ENCODE measurements around the gene CREBBP. TPM values are rescaled to one million over a fixed set of nuclear protein-coding genes. Genes with fewer than 3 reads are reported as not detected.

Gene CREBBP
- total RNA-seq, 1 donor from 2014 or later: 53.0 TPM

GRCh38 chr16:3874242-3874641 is 6.3 kb downstream of the CREBBP start:
- Histone ChIP-seq H2AFZ (ENCODE audit: low read depth, low read length) (no peak overlapping the region), H3K27me3 (ENCODE audit: insufficient read depth, low read length) (no peaks in the 10 kb centered on the region), H3K27ac (ENCODE audit: low read depth, low read length) (no peak overlapping the region), H3K4me1 (ENCODE audit: insufficient read depth, low read length) (peaks cover 45% of the 10 kb centered on the region), H3K4me3 (ENCODE audit: insufficient read depth, low read depth, low read length) (no peak overlapping the region), H3K79me2 (ENCODE audit: insufficient read depth, low read length) (peaks cover 98% of the 10 kb centered on the region), H4K20me1 (ENCODE audit: insufficient read depth, low read length) (peaks cover 100% of the 10 kb centered on the region), H3K9me3 (ENCODE audit: insufficient read depth, low read depth, low read length) (no peaks in the 10 kb centered on the region), H3K4me2 (ENCODE audit: low read length) (no peak overlapping the region), H3K36me3 (ENCODE audit: insufficient read depth, low read length) (no peaks in the 10 kb centered on the region), H3K9ac (ENCODE audit: low read length) (no peak overlapping the region)
- DNase-seq (ENCODE audit: low read depth) (no peak), FAIRE-seq (no peak)
- H3K9me3 Mint-ChIP-seq (ENCODE audit: unreplicated experiment): no peaks in the 10 kb centered on the region
- H3K27me3 Mint-ChIP-seq (ENCODE audit: low read depth, unreplicated experiment): no peaks in the 10 kb centered on the region
- no peak overlapping the region for H3K4me3 Mint-ChIP-seq (ENCODE audit: unreplicated experiment)
- no peak for TF ChIP-seq CTCF (IDR thresholded peaks at IDR 0.05; ENCODE audit: insufficient read depth, low read depth, low read length)
- no peak for TF ChIP-seq EZH2 (IDR thresholded peaks at IDR 0.05; ENCODE audit: insufficient read depth, low read length)
- H3K27ac Mint-ChIP-seq (ENCODE audit: unreplicated experiment): no peak overlapping the region
- peaks cover 3% of the 10 kb centered on the region for H3K36me3 Mint-ChIP-seq (ENCODE audit: low read depth, unreplicated experiment)
- H3K4me1 Mint-ChIP-seq (ENCODE audit: low read depth, unreplicated experiment): peaks cover 66% of the 10 kb centered on the region

GRCh38 chr16:3873482-3874173 is 6.9 kb downstream of the CREBBP start:
- Histone ChIP-seq H3K4me3 (ENCODE audit: insufficient read depth, low read depth, low read length) (no peak overlapping the region), H3K9me3 (ENCODE audit: insufficient read depth, low read depth, low read length) (no peaks in the 10 kb centered on the region), H3K36me3 (ENCODE audit: insufficient read depth, low read length) (no peaks in the 10 kb centered on the region), H3K4me1 (ENCODE audit: insufficient read depth, low read length) (peaks cover 45% of the 10 kb centered on the region), H3K9ac (ENCODE audit: low read length) (no peak overlapping the region), H3K27me3 (ENCODE audit: insufficient read depth, low read length) (no peaks in the 10 kb centered on the region), H2AFZ (ENCODE audit: low read depth, low read length) (no peak overlapping the region), H3K79me2 (ENCODE audit: insufficient read depth, low read length) (peaks cover 98% of the 10 kb centered on the region), H4K20me1 (ENCODE audit: insufficient read depth, low read length) (peaks cover 100% of the 10 kb centered on the region), H3K27ac (ENCODE audit: low read depth, low read length) (no peak overlapping the region), H3K4me2 (ENCODE audit: low read length) (no peak overlapping the region)
- no peaks in the 10 kb centered on the region for H3K27me3 Mint-ChIP-seq (ENCODE audit: low read depth, unreplicated experiment)
- no peak overlapping the region for H3K4me3 Mint-ChIP-seq (ENCODE audit: unreplicated experiment)
- peaks cover 68% of the 10 kb centered on the region for H3K4me1 Mint-ChIP-seq (ENCODE audit: low read depth, unreplicated experiment)
- DNase-seq (ENCODE audit: low read depth): no peak
- FAIRE-seq: no peak
- H3K9me3 Mint-ChIP-seq (ENCODE audit: unreplicated experiment): no peaks in the 10 kb centered on the region
- H3K27ac Mint-ChIP-seq (ENCODE audit: unreplicated experiment): peak overlapping the region; percentile 50
- peaks cover 3% of the 10 kb centered on the region for H3K36me3 Mint-ChIP-seq (ENCODE audit: low read depth, unreplicated experiment)
- TF ChIP-seq EZH2 (IDR thresholded peaks at IDR 0.05; ENCODE audit: insufficient read depth, low read length) (no peak), CTCF (IDR thresholded peaks at IDR 0.05; ENCODE audit: insufficient read depth, low read depth, low read length) (no peak)

- Histone ChIP-seq H3K36me3 (ENCODE audit: insufficient read depth, low read length) (no peaks in the 10 kb centered on the region), H3K4me2 (ENCODE audit: low read length) (peak overlapping the region; percentile 63), H2AFZ (ENCODE audit: low read depth, low read length) (no peak overlapping the region), H3K79me2 (ENCODE audit: insufficient read depth, low read length) (peaks cover 98% of the 10 kb centered on the region), H3K27me3 (ENCODE audit: insufficient read depth, low read length) (no peaks in the 10 kb centered on the region), H3K27ac (ENCODE audit: low read depth, low read length) (no peak overlapping the region), H3K4me3 (ENCODE audit: insufficient read depth, low read depth, low read length) (no peak overlapping the region), H4K20me1 (ENCODE audit: insufficient read depth, low read length) (peaks cover 100% of the 10 kb centered on the region), H3K4me1 (ENCODE audit: insufficient read depth, low read length) (peaks cover 37% of the 10 kb centered on the region), H3K9ac (ENCODE audit: low read length) (no peak overlapping the region), H3K9me3 (ENCODE audit: insufficient read depth, low read depth, low read length) (no peaks in the 10 kb centered on the region)
- Mint-ChIP-seq H3K4me3 (ENCODE audit: unreplicated experiment) (no peak overlapping the region), H3K27ac (ENCODE audit: unreplicated experiment) (peak overlapping the region; percentile 72), H3K9me3 (ENCODE audit: unreplicated experiment) (no peaks in the 10 kb centered on the region), H3K27me3 (ENCODE audit: low read depth, unreplicated experiment) (no peaks in the 10 kb centered on the region), H3K4me1 (ENCODE audit: low read depth, unreplicated experiment) (peaks cover 57% of the 10 kb centered on the region), H3K36me3 (ENCODE audit: low read depth, unreplicated experiment) (no peaks in the 10 kb centered on the region)
- TF ChIP-seq EZH2 (IDR thresholded peaks at IDR 0.05; ENCODE audit: insufficient read depth, low read length) (no peak), CTCF (IDR thresholded peaks at IDR 0.05; ENCODE audit: insufficient read depth, low read depth, low read length) (no peak)
- DNase-seq (ENCODE audit: low read depth) (no peak), FAIRE-seq (no peak)
Measured at GRCh38 chr16:3872216-3872895, 8.2 kb downstream of the CREBBP start.

All from astrocyte (in vitro differentiated cells and primary cell).